Testis (tissue), 3 donors: ENCODE measurements around the gene HECTD4. TPM values are rescaled to one million over a fixed set of nuclear protein-coding genes. Genes with fewer than 3 reads are reported as not detected.

Source experiments
- DNase-seq: peaks from one replicate; pipeline ENCODE4 v3.0.0-alpha.2; 2019
- H3K27ac ChIP-seq, 2 donors: fragments of 200-600 bp; sonication (generic); one replicate each; pipeline ENCODE4 v1.5.1; 2019
- H3K27me3 ChIP-seq: fragments of 200-600 bp; sonication (generic); one replicate; pipeline ENCODE4 v1.5.1; 2019
- H3K36me3 ChIP-seq: fragments of 200-600 bp; sonication (generic); one replicate; pipeline ENCODE4 v1.5.1; 2017; ENCODE audit warnings: low read depth; ENCODE audit errors: missing control alignments
- H3K4me1 ChIP-seq: fragments of 200-600 bp; sonication (generic); one replicate; pipeline ENCODE4 v1.5.1; 2019
- H3K4me3 ChIP-seq, 2 donors: fragments of 200-600 bp; sonication (generic); one replicate each; pipeline ENCODE4 v1.5.1; 2017 to 2019
- H3K9me3 ChIP-seq: fragments of 200-600 bp; sonication (generic); one replicate; pipeline ENCODE4 v1.5.1; 2017
- CTCF ChIP-seq, 3 experiments: fragments of 450-650 bp in 2 of 3; fragments of 200-600 bp in 1 of 3; sonication (generic) in 1 of 3; IDR thresholded peaks; one replicate each; pipeline ENCODE4 v1.5.1; 2016 to 2019; ENCODE audit warnings: antibody characterized with exemption in 3 of 3, mild to moderate bottlenecking in 2 of 3, moderate library complexity in 1 of 3
- POLR2A ChIP-seq: fragments of 450-650 bp; IDR thresholded peaks from one replicate; pipeline ENCODE4 v1.6.1; 2017; ENCODE audit warnings: antibody characterized with exemption, mild to moderate bottlenecking, moderate library complexity
- WGBS, 2 donors: methylation state at CpG; one replicate each; pipeline ENCODE4 v1.1.5; 2018; 5-methylcytosine and 5-hydroxymethylcytosine counted together
- intact Hi-C: fragments of 100-400 bp; cut with DNase I; formaldehyde crosslinking; loops from one replicate; pipeline ENCODE4 v1.15.1; 2023; ENCODE audit warnings: low total_unique reads
- polyA plus RNA-seq: library from polyadenylated mRNA; stranded (reverse); fragments of 350-450 nt; fragmentation: Illumina TruSeq; extraction: RNeasy Lipid Tissue Mini Kit (QIAGEN cat#74804); gene quantifications from one replicate; pipeline ENCODE4 v1.2.3, GENCODE V29; 2014; ENCODE audit warnings: low read depth, low replicate concordance; ENCODE audit not compliant: insufficient read depth
- total RNA-seq, 2 donors: library from RNA; depleted of rRNA; stranded (reverse); fragments of >200 nt; gene quantifications; one replicate each; pipeline ENCODE4 v1.2.3, GENCODE V29; 2016

The HECTD4 gene
- total and polyA plus RNA-seq, 3 donors from 2014 or later = 49.6 to 91.8 (median 68.8) TPM

- no peak for TF ChIP-seq POLR2A
- TF ChIP-seq CTCF (IDR thresholded peaks at IDR 0.05) = no peak
- Histone ChIP-seq H3K4me3 (no peak overlapping the region), H3K4me1 (no peaks in the 10 kb centered on the region), H3K9me3 (no peaks in the 10 kb centered on the region), H3K27ac (no peak overlapping the region), H3K36me3 (no peaks in the 10 kb centered on the region), H3K27me3 (no peaks in the 10 kb centered on the region)
- DNase-seq = no peak
- intact Hi-C loops = no loop called here
- WGBS, 2 donors = 87 to 93% methylated on average over 3 of the region's 3 CpGs
Observed at GRCh38 chr12:112134731-112135130, 247.5 kb downstream of the HECTD4 start.

GRCh38 chr12:112133418-112133817, 248.8 kb downstream of the HECTD4 start:
- no peaks in the 10 kb centered on the region for H3K36me3 ChIP-seq
- no peak for DNase-seq
- H3K4me3 ChIP-seq = no peak overlapping the region
- H3K27me3 ChIP-seq = no peaks in the 10 kb centered on the region
- H3K27ac ChIP-seq = no peak overlapping the region
- H3K9me3 ChIP-seq = no peaks in the 10 kb centered on the region
- H3K4me1 ChIP-seq = no peaks in the 10 kb centered on the region
- TF ChIP-seq CTCF (IDR thresholded peaks at IDR 0.05) (no peak), POLR2A (no peak)
- intact Hi-C loops = no loop called here
- 94% methylated on average over 5 of the region's 5 CpGs for WGBS, 2 donors

DNA sequence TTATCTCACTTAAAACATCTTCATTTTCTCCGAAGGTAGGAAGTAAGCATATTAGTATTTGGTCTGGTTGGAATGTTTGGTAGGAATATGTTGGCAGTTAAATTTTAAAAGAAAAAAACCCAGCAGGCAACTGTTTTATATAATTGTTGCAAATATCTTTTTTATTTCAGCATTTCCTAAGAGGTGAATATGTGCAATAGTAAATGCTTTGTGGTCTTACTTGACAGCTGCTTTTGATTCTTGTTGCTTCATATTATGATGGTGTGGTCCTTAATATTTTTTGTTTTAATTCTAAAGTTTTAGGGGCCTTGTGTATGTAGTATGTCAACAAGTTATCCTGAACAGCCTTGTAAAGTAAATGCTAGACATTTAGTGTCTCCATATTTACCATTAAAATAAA, 250.5 kb downstream of the HECTD4 start:
- Histone ChIP-seq H3K27ac (no peak overlapping the region), H3K9me3 (no peaks in the 10 kb centered on the region), H3K27me3 (no peaks in the 10 kb centered on the region), H3K4me3 (no peak overlapping the region), H3K4me1 (peaks cover under 1% of the 10 kb centered on the region), H3K36me3 (no peaks in the 10 kb centered on the region)
- intact Hi-C loops = no loop called here
- no peak for TF ChIP-seq CTCF (IDR thresholded peaks at IDR 0.05)
- no peak for TF ChIP-seq POLR2A
- DNase-seq = no peak
- WGBS, 2 donors = 60 to 68% methylated on average over 1 of the region's 1 CpG

GRCh38 chr12:112130441-112130998, 251.7 kb downstream of the HECTD4 start:
- TF ChIP-seq POLR2A = no peak
- no peak for TF ChIP-seq CTCF (IDR thresholded peaks at IDR 0.05)
- DNase-seq = no peak
- Histone ChIP-seq H3K4me1 (peaks cover 6% of the 10 kb centered on the region), H3K27ac (peak overlapping the region in 1 of 2 donors; percentile 62), H3K4me3 (no peak overlapping the region), H3K9me3 (no peaks in the 10 kb centered on the region), H3K36me3 (no peaks in the 10 kb centered on the region), H3K27me3 (no peaks in the 10 kb centered on the region)
- whole genome bisulfite sequencing, 2 donors = 33 to 56% methylated on average over 2 of the region's 2 CpGs
- intact Hi-C loops = no loop called here

DNA sequence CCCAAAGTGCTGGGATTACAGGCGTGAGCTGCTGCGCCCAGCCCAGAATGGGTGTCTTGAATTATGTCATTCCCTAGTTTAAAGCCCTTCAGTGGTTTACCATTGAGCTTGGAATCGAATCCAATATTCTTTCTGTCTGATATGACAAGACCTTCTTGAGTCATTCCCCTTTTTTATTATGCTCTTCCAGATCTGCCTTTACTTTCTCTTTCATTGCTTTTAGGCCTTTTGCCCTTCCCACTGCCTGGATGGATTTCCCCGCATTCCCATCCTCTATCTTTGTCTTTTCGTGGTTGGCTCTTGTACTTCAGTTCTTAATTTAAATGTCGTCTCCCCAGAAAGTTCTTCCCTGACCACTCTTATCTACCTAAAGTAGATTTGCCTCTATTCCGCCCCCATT, 255.3 kb downstream of the HECTD4 start:
- Histone ChIP-seq H3K4me3 (no peak overlapping the region), H3K4me1 (peaks cover 9% of the 10 kb centered on the region), H3K9me3 (no peaks in the 10 kb centered on the region), H3K27ac (no peak overlapping the region), H3K27me3 (no peaks in the 10 kb centered on the region), H3K36me3 (no peaks in the 10 kb centered on the region)
- 81 to 85% methylated on average over 7 of the region's 7 CpGs for WGBS, 2 donors
- TF ChIP-seq CTCF (IDR thresholded peaks at IDR 0.05) = no peak
- no peak for DNase-seq
- intact Hi-C loops = no loop called here
